ENCODE results near the gene ARPC1B. TPM values are rescaled to one million over a fixed set of nuclear protein-coding genes. Genes with fewer than 3 reads are reported as not detected.

ARPC1B gene
- total RNA-seq, 1 donor from 2014 or later, result 23.6 TPM

DNA sequence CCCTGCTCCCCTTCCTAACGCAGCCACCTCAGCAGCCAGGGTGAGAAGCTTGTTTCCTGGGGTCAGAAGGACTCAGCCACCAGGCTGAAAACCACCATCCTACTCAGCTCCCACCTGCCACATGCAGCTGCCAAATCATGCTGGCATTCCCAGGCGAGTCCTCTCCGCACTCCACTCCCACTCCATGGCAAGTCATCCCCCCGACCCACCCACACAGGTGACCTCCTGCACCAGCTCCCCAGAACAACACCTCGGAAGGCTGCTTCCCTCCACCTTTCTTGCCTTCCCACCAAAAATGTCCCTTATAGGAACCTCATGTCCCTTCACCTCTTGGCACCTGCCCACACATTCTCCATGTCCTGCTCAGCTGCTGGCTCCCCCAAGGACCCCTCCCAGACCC, 29.2 kb downstream of the ARPC1B start:
- Mint-ChIP-seq H3K4me1 (peaks cover 14% of the 10 kb centered on the region), H3K36me3 (peaks cover 21% of the 10 kb centered on the region), H3K4me3 (no peak overlapping the region), H3K27me3 (ENCODE audit: insufficient read depth, low read depth) (peaks cover 4% of the 10 kb centered on the region), H3K9me3 (no peaks in the 10 kb centered on the region), H3K27ac (no peak overlapping the region)
- no peak overlapping the region for H2AFZ ChIP-seq (replicated peaks)
- no peak for DNase-seq (ENCODE audit: low spot score)
- no peaks in the 10 kb centered on the region for H3K9me3 ChIP-seq (ENCODE audit: low read depth)
- no peak overlapping the region for H3K4me3 ChIP-seq
- H3K27me3 ChIP-seq, result no peaks in the 10 kb centered on the region
- no peaks in the 10 kb centered on the region for H3K36me3 ChIP-seq
- no peak overlapping the region for H3K9ac ChIP-seq
- no peak overlapping the region for H3K27ac ChIP-seq
- TF ChIP-seq EZH2phosphoT487 (IDR thresholded peaks at IDR 0.05) (no peak), EZH2 (IDR thresholded peaks at IDR 0.05) (no peak)
- TF ChIP-seq, protein P1, sequence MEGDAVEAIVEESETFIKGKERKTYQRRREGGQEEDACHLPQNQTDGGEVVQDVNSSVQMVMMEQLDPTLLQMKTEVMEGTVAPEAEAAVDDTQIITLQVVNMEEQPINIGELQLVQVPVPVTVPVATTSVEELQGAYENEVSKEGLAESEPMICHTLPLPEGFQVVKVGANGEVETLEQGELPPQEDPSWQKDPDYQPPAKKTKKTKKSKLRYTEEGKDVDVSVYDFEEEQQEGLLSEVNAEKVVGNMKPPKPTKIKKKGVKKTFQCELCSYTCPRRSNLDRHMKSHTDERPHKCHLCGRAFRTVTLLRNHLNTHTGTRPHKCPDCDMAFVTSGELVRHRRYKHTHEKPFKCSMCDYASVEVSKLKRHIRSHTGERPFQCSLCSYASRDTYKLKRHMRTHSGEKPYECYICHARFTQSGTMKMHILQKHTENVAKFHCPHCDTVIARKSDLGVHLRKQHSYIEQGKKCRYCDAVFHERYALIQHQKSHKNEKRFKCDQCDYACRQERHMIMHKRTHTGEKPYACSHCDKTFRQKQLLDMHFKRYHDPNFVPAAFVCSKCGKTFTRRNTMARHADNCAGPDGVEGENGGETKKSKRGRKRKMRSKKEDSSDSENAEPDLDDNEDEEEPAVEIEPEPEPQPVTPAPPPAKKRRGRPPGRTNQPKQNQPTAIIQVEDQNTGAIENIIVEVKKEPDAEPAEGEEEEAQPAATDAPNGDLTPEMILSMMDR (IDR thresholded peaks at IDR 0.05), result no peak
- peaks cover 59% of the 10 kb centered on the region for H4K20me1 ChIP-seq (ENCODE audit: low read depth)
- H3F3A ChIP-seq (ENCODE audit: low read depth), result no peaks in the 10 kb centered on the region
- peaks cover 10% of the 10 kb centered on the region for H3K4me1 ChIP-seq
- H3K79me2 ChIP-seq (ENCODE audit: low read depth), result peaks cover 46% of the 10 kb centered on the region
- no peak overlapping the region for H3K4me2 ChIP-seq

DNA sequence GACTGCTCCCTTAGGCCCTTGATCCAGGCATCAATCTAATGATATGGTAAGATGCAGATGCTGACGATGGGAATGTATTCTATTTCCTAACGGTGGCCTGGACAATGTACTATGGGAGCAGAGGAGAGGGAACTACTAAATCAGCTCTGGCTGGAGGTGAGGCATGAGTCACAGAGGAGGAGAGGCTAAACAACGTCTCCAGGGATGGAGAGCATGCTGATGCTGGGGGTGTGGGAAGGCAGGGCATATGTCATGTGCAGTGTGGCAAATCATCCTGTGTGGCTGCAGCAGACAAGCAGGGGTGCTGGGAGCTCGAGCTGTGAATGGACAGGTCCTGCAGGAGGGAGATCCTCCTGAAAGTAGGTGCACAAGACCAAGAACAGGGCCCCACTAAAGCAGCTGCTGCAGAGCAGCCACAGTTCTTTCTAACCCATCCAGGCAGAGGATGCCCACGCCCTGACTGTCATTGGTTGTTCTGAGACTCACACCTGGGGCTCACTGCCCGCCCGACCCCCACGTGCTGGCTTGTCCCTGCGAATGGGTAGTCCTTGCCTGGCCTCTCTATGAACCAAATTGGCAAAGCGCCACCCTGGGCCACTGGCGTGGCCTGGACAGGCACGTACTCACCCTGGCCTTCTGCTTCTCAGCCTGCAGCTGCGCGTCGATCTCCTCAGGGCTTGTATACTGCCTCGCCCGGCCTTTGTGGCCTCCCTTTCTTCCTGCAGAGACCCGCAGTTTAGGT, 29.9 kb downstream of the ARPC1B start:
- H3K4me3 ChIP-seq, result no peak overlapping the region
- peaks cover 10% of the 10 kb centered on the region for H3K4me1 ChIP-seq
- H3K9ac ChIP-seq, result no peak overlapping the region
- peaks cover 52% of the 10 kb centered on the region for H3K79me2 ChIP-seq (ENCODE audit: low read depth)
- no peaks in the 10 kb centered on the region for H3K9me3 ChIP-seq (ENCODE audit: low read depth)
- no peak for TF ChIP-seq EZH2phosphoT487 (IDR thresholded peaks at IDR 0.05)
- H3K36me3 ChIP-seq, result no peaks in the 10 kb centered on the region
- H3K4me2 ChIP-seq, result no peak overlapping the region
- no peak overlapping the region for H3K27ac ChIP-seq
- peaks cover 19% of the 10 kb centered on the region for H3K36me3 Mint-ChIP-seq
- no peak overlapping the region for H3K4me3 Mint-ChIP-seq
- H3K4me1 Mint-ChIP-seq, result peaks cover 14% of the 10 kb centered on the region
- no peaks in the 10 kb centered on the region for H3K9me3 Mint-ChIP-seq
- no peak overlapping the region for H2AFZ ChIP-seq (replicated peaks)
- H4K20me1 ChIP-seq (ENCODE audit: low read depth), result peaks cover 55% of the 10 kb centered on the region
- H3K27ac Mint-ChIP-seq, result no peak overlapping the region
- peaks cover 6% of the 10 kb centered on the region for H3F3A ChIP-seq (ENCODE audit: low read depth)
- DNase-seq (ENCODE audit: low spot score), result no peak
- peaks cover 6% of the 10 kb centered on the region for H3K27me3 Mint-ChIP-seq (ENCODE audit: insufficient read depth, low read depth)
- H3K27me3 ChIP-seq, result no peaks in the 10 kb centered on the region

DNA sequence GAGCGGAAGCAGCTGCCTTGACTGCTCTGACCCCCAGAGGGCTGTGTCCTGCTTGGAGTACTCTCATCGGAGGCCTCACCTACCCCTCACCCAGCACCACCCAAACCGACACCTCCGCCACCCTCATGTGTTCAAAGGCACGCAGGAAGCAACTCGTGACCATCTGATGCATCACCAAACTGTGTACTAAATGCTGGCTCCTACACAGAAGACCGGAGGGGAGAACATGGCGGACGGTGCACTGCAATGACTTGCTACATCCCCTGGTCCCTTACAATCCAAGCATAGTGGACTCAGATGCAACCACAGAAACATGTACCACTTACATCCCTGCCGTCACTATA, 30.4 kb downstream of the ARPC1B start:
- peak overlapping the region; percentile 35 for H3K4me3 Mint-ChIP-seq
- H3K36me3 ChIP-seq, result no peaks in the 10 kb centered on the region
- H4K20me1 ChIP-seq (ENCODE audit: low read depth), result peaks cover 60% of the 10 kb centered on the region

More for the DNA sequence above, 30.4 kb downstream of the ARPC1B start:
- no peaks in the 10 kb centered on the region for H3K9me3 ChIP-seq (ENCODE audit: low read depth)
- no peak overlapping the region for H2AFZ ChIP-seq (replicated peaks)
- Mint-ChIP-seq H3K4me1 (peaks cover 17% of the 10 kb centered on the region), H3K27ac (no peak overlapping the region), H3K27me3 (ENCODE audit: insufficient read depth, low read depth) (peaks cover 6% of the 10 kb centered on the region), H3K9me3 (no peaks in the 10 kb centered on the region), H3K36me3 (peaks cover 19% of the 10 kb centered on the region)
- peaks cover 13% of the 10 kb centered on the region for H3K4me1 ChIP-seq
- no peak for DNase-seq (ENCODE audit: low spot score)
- H3F3A ChIP-seq (ENCODE audit: low read depth), result peaks cover 10% of the 10 kb centered on the region
- H3K27me3 ChIP-seq, result no peaks in the 10 kb centered on the region
- TF ChIP-seq, protein P1 (IDR thresholded peaks at IDR 0.05), result no peak
- TF ChIP-seq EZH2phosphoT487 (IDR thresholded peaks at IDR 0.05) (no peak), EZH2 (IDR thresholded peaks at IDR 0.05) (no peak)
- H3K4me2 ChIP-seq, result no peak overlapping the region
- H3K79me2 ChIP-seq (ENCODE audit: low read depth), result peaks cover 57% of the 10 kb centered on the region
- H3K9ac ChIP-seq, result no peak overlapping the region
- no peak overlapping the region for H3K27ac ChIP-seq
- no peak overlapping the region for H3K4me3 ChIP-seq

All from neural progenitor cell (in vitro differentiated cells).